ENCODE results near the gene CHMP2B.
A peak's percentile ranks its signal among the peaks of the same experiment; 100 is the strongest.

CHMP2B gene
- total RNA-seq, result 56.9 to 58.1 reads per million in 2 donors

- peak; percentile 88 for DNase-seq
Observed at GRCh38 chr3:87227104-87227834, at the start of gene CHMP2B. Gene CHMP2B, plus strand, starts transcription at chr3:87227309. Its CDS starts 214 bp downstream, at chr3:87227523.

GRCh38 chr3:87179642-87180041 lies 47.5 kb upstream of the CHMP2B start:
- no peak for DNase-seq

- no peak for DNase-seq
Observed at GRCh38 chr3:87181551-87181950, 45.6 kb upstream of the CHMP2B start.

- no peak for DNase-seq
Observed at GRCh38 chr3:87182023-87182422, 45.1 kb upstream of the CHMP2B start.

- DNase-seq, result no peak
Observed at GRCh38 chr3:87186608-87187159, 40.4 kb upstream of the CHMP2B start.

GRCh38 chr3:87191175-87191574 lies 35.9 kb upstream of the CHMP2B start:
- DNase-seq, result no peak

GRCh38 chr3:87191641-87192040 lies 35.5 kb upstream of the CHMP2B start:
- no peak for DNase-seq

- no peak for DNase-seq
Observed at GRCh38 chr3:87196879-87197278, 30.2 kb upstream of the CHMP2B start.

- DNase-seq, result no peak
Observed at GRCh38 chr3:87197531-87197930, 29.6 kb upstream of the CHMP2B start.

- no peak for DNase-seq
Observed at GRCh38 chr3:87198774-87199173, 28.3 kb upstream of the CHMP2B start.

- DNase-seq, result no peak
Observed at GRCh38 chr3:87199628-87200027, 27.5 kb upstream of the CHMP2B start.

GRCh38 chr3:87200060-87200647 lies 27.0 kb upstream of the CHMP2B start:
- no peak for DNase-seq

- DNase-seq, result no peak
Observed at GRCh38 chr3:87201727-87202126, 25.4 kb upstream of the CHMP2B start.

GRCh38 chr3:87203809-87204208 lies 23.3 kb upstream of the CHMP2B start:
- no peak for DNase-seq

- no peak for DNase-seq
Observed at GRCh38 chr3:87206070-87206469, 21.0 kb upstream of the CHMP2B start.

GRCh38 chr3:87206635-87207034 lies 20.5 kb upstream of the CHMP2B start:
- no peak for DNase-seq

- no peak for DNase-seq
Observed at GRCh38 chr3:87207460-87207859, 19.6 kb upstream of the CHMP2B start.

GRCh38 chr3:87209111-87209510 lies 18.0 kb upstream of the CHMP2B start:
- DNase-seq, result no peak

- DNase-seq, result no peak
Observed at GRCh38 chr3:87218560-87218959, 8.5 kb upstream of the CHMP2B start.

- DNase-seq, result no peak
Observed at GRCh38 chr3:87219611-87220010, 7.5 kb upstream of the CHMP2B start.

GRCh38 chr3:87225659-87226058 lies 1.4 kb upstream of the CHMP2B start:
- DNase-seq, result no peak

- DNase-seq, result no peak
Observed at GRCh38 chr3:87227835-87228144, 681 bp downstream of the CHMP2B start.

GRCh38 chr3:87228316-87228715 lies 1.2 kb downstream of the CHMP2B start:
- DNase-seq, result no peak

- no peak for DNase-seq
Observed at GRCh38 chr3:87229113-87229512, 2.0 kb downstream of the CHMP2B start.

- no peak for DNase-seq
Observed at GRCh38 chr3:87233805-87234204, 6.7 kb downstream of the CHMP2B start.
